Lower leg skin (tissue), 4 donors: ENCODE results near the gene CTBP2. TPM values are rescaled to one million over a fixed set of nuclear protein-coding genes. Genes with fewer than 3 reads are reported as not detected.

Experiments used
- DNase-seq, 2 donors: peaks; one replicate each; pipeline ENCODE4 v3.0.0-alpha.2; 2019; ENCODE audit warnings: low spot score in 2 of 2
- H3K4me3 ChIP-seq: fragments of 200-600 bp; sonication (generic); 2 replicates; pipeline ENCODE4 v1.5.1; 2017; ENCODE audit warnings: mild to moderate bottlenecking, low read depth; ENCODE audit not compliant: poor library complexity, severe bottlenecking
- CTCF ChIP-seq, 3 donors: fragments of 450-650 bp; IDR thresholded peaks; one replicate each; pipeline ENCODE4 v1.5.1; 2016; ENCODE audit warnings: antibody characterized with exemption in 3 of 3, mild to moderate bottlenecking in 3 of 3, moderate library complexity in 2 of 3
- POLR2A ChIP-seq, 2 donors: fragments of 450-650 bp; IDR thresholded peaks; one replicate each; pipeline ENCODE4 v1.6.1; 2016 to 2017; ENCODE audit warnings: antibody characterized with exemption in 2 of 2, mild to moderate bottlenecking in 1 of 2, moderate library complexity in 1 of 2
- WGBS, 2 donors: methylation state at CpG; one replicate each; pipeline ENCODE4 v1.1.5; 2018; 5-methylcytosine and 5-hydroxymethylcytosine counted together
- intact Hi-C: fragments of 100-400 bp; cut with DNase I; formaldehyde crosslinking; loops from one replicate; pipeline ENCODE4 v1.15.0; 2023; ENCODE audit warnings: low total_unique reads
- total RNA-seq, 4 donors: library from RNA; depleted of rRNA; stranded (reverse); fragments of >200 nt; gene quantifications; one replicate each; pipeline ENCODE4 v1.1.0, GENCODE V29; 2016

CTBP2 gene
- total RNA-seq, 4 donors from 2014 or later = 30.3 to 39.5 (median 32.2) TPM

- WGBS, 2 donors = 92 to 94% methylated on average over 14 of the region's 14 CpGs
- DNase-seq = no peak
- H3K4me3 ChIP-seq = no peak overlapping the region
- TF ChIP-seq POLR2A (IDR thresholded peaks at IDR 0.05) (no peak), CTCF (IDR thresholded peaks at IDR 0.05) (no peak)
- intact Hi-C loops = no loop called here
These were observed 156.4 kb downstream of the CTBP2 start for GRCh38 chr10:125003901-125004467.

GRCh38 chr10:125003146-125003900 is 157.0 kb downstream of the CTBP2 start:
- no peak overlapping the region for H3K4me3 ChIP-seq
- TF ChIP-seq POLR2A (IDR thresholded peaks at IDR 0.05) = no peak
- DNase-seq = no peak
- intact Hi-C loops = no loop called here
- 88 to 93% methylated on average over 24 to 34 of the region's 34 CpGs for WGBS, 2 donors

- peak in 1 of 2 donors; percentile 80 for DNase-seq
- TF ChIP-seq CTCF (IDR thresholded peaks at IDR 0.05) = no peak
- no peak for TF ChIP-seq POLR2A (IDR thresholded peaks at IDR 0.05)
- 91 to 92% methylated on average over 21 to 23 of the region's 28 CpGs for WGBS, 2 donors
- intact Hi-C loops = no loop called here
- H3K4me3 ChIP-seq = no peak overlapping the region
These were observed 157.8 kb downstream of the CTBP2 start for GRCh38 chr10:125002423-125003145.

GRCh38 chr10:125002047-125002422 is 158.3 kb downstream of the CTBP2 start:
- intact Hi-C loops = no loop called here
- H3K4me3 ChIP-seq = no peak overlapping the region
- peak in 1 of 2 donors; percentile 80 for DNase-seq
- no peak for TF ChIP-seq CTCF (IDR thresholded peaks at IDR 0.05)
- no peak for TF ChIP-seq POLR2A (IDR thresholded peaks at IDR 0.05)
- WGBS, 2 donors = 75 to 81% methylated on average over 9 to 12 of the region's 12 CpGs

- no peak overlapping the region for H3K4me3 ChIP-seq
- WGBS, 2 donors = 37 to 52% methylated on average over 16 to 21 of the region's 21 CpGs
- intact Hi-C loops = no loop called here
- peak in 1 of 2 donors; percentile 85 for DNase-seq
- TF ChIP-seq CTCF (IDR thresholded peaks at IDR 0.05) = no peak
- TF ChIP-seq POLR2A (IDR thresholded peaks at IDR 0.05) = no peak
These were observed 158.9 kb downstream of the CTBP2 start for GRCh38 chr10:125001313-125002046.
